Naive thymus-derived CD8-positive, alpha-beta T cell (primary cell): ENCODE results near the gene GRIA1. TPM values are rescaled to one million over a fixed set of nuclear protein-coding genes. Genes with fewer than 3 reads are reported as not detected.

Source experiments
- ATAC-seq, 2 donors: fragments of 150-1000 bp; cut with Tn5 transposase in 1 of 2; sonication (Bioruptor Pico), chemical (Tn5 transposase) in 1 of 2; 1 replicate in 1 of 2; 2 replicates in 1 of 2; pipeline ENCODE4 v1.10.0; 2021; ENCODE audit warnings: mild to moderate bottlenecking in 2 of 2, moderate library complexity in 2 of 2
- POLR2A ChIA-PET: fragments of 350-600 bp; sonication (Branson Sonifier 250); formaldehyde crosslinking; loops from one replicate; lab custom pipeline; 2021; ENCODE audit warnings: antibody characterized with exemption; lab: Charles Lee
- DNase-seq, 10 donors: peaks; one replicate each; pipeline versions ENCODE4 v3.0.0 to v3.0.0-alpha.2; 2020 to 2022
- H3K27ac Mint-ChIP-seq, 10 donors: one replicate each; pipeline ENCODE4 v1.8.0; 2020 to 2022; ENCODE audit warnings: mild to moderate bottlenecking in 10 of 10, mixed read lengths in 10 of 10, moderate library complexity in 4 of 10, inconsistent platforms in 1 of 10
- H3K27me3 Mint-ChIP-seq, 5 donors: one replicate each; pipeline ENCODE4 v1.8.0; 2021 to 2022; ENCODE audit warnings: mixed read lengths in 5 of 5
- H3K36me3 Mint-ChIP-seq, 3 donors: one replicate each; pipeline ENCODE4 v1.8.0; 2020 to 2022; ENCODE audit warnings: mixed read lengths in 3 of 3, mild to moderate bottlenecking in 2 of 3, inconsistent platforms in 1 of 3
- H3K4me1 Mint-ChIP-seq, 4 donors: one replicate each; pipeline ENCODE4 v1.8.0; 2021 to 2022; ENCODE audit warnings: mixed read lengths in 4 of 4
- H3K4me3 Mint-ChIP-seq, 10 donors: one replicate each; pipeline ENCODE4 v1.8.0; 2020 to 2022; ENCODE audit warnings: mild to moderate bottlenecking in 10 of 10, mixed read lengths in 10 of 10, moderate library complexity in 6 of 10, inconsistent platforms in 1 of 10
- H3K9me3 Mint-ChIP-seq, 9 donors: one replicate each; pipeline ENCODE4 v1.8.0; 2020 to 2022; ENCODE audit warnings: mixed read lengths in 9 of 9, mild to moderate bottlenecking in 3 of 9, inconsistent platforms in 1 of 9, moderate library complexity in 1 of 9
- polyA plus RNA-seq, 3 donors: library from polyadenylated mRNA; unstranded; fragments of 300-500 nt; fragmentation: Illumina TruSeq; gene quantifications; one replicate each; pipeline ENCODE4 v1.2.3, GENCODE V29; 2021
- total RNA-seq, 8 experiments: library from RNA in 2 of 8; stranded (reverse) in 2 of 8; gene quantifications; one replicate each; pipeline ENCODE4 v1.2.3 and lab custom pipeline; 2021 to 2026

The GRIA1 gene
- total and polyA plus RNA-seq, 5 experiments from 2014 or later: not detected

- POLR2A ChIA-PET: no interaction called here
- H3K27me3 Mint-ChIP-seq: peaks cover 0 to 8% (median 2%) of the 10 kb centered on the region in 5 donors
- H3K4me3 Mint-ChIP-seq: no peak overlapping the region
- peaks cover 0 to 27% (median 7%) of the 10 kb centered on the region in 9 donors for H3K9me3 Mint-ChIP-seq
- H3K27ac Mint-ChIP-seq: no peak overlapping the region
- ATAC-seq: no peak
- no peak for DNase-seq
- no peaks in the 10 kb centered on the region for H3K36me3 Mint-ChIP-seq
- H3K4me1 Mint-ChIP-seq: no peaks in the 10 kb centered on the region
Measured at GRCh38 chr5:153470736-153471135, 19.7 kb upstream of the GRIA1 start.

GRCh38 chr5:153476767-153477166 lies 13.7 kb upstream of the GRIA1 start:
- Mint-ChIP-seq H3K4me3 (no peak overlapping the region), H3K27ac (no peak overlapping the region), H3K36me3 (no peaks in the 10 kb centered on the region), H3K4me1 (no peaks in the 10 kb centered on the region), H3K27me3 (peaks cover 0 to 23% (median 11%) of the 10 kb centered on the region in 5 donors), H3K9me3 (peaks cover 0 to 29% (median 5%) of the 10 kb centered on the region in 9 donors)
- POLR2A ChIA-PET: no interaction called here
- no peak for DNase-seq
- no peak for ATAC-seq

GRCh38 chr5:153480401-153480800 lies 10.1 kb upstream of the GRIA1 start:
- H3K4me1 Mint-ChIP-seq: no peaks in the 10 kb centered on the region
- no peaks in the 10 kb centered on the region for H3K36me3 Mint-ChIP-seq
- POLR2A ChIA-PET: no interaction called here
- H3K4me3 Mint-ChIP-seq: no peak overlapping the region
- peaks cover 0 to 30% (median 14%) of the 10 kb centered on the region in 5 donors for H3K27me3 Mint-ChIP-seq
- ATAC-seq: no peak
- peaks cover 0 to 11% (median 2%) of the 10 kb centered on the region in 9 donors for H3K9me3 Mint-ChIP-seq
- no peak overlapping the region for H3K27ac Mint-ChIP-seq
- DNase-seq: no peak

- DNase-seq: no peak
- no peak overlapping the region for H3K27ac Mint-ChIP-seq
- POLR2A ChIA-PET: no interaction called here
- no peak for ATAC-seq
- peaks cover 4 to 22% (median 15%) of the 10 kb centered on the region in 5 donors for H3K27me3 Mint-ChIP-seq
- no peaks in the 10 kb centered on the region for H3K36me3 Mint-ChIP-seq
- no peaks in the 10 kb centered on the region for H3K4me1 Mint-ChIP-seq
- H3K4me3 Mint-ChIP-seq: no peak overlapping the region
- H3K9me3 Mint-ChIP-seq: peaks cover 0 to 11% (median 0%) of the 10 kb centered on the region in 9 donors
Measured at GRCh38 chr5:153483482-153483881, 7.0 kb upstream of the GRIA1 start.

- DNase-seq: no peak
- POLR2A ChIA-PET: no interaction called here
- H3K27me3 Mint-ChIP-seq: peaks cover 8 to 34% (median 26%) of the 10 kb centered on the region in 5 donors
- no peak overlapping the region for H3K27ac Mint-ChIP-seq
- peaks cover 0 to 2% (median 0%) of the 10 kb centered on the region in 4 donors for H3K4me1 Mint-ChIP-seq
- no peaks in the 10 kb centered on the region for H3K36me3 Mint-ChIP-seq
- no peak overlapping the region for H3K4me3 Mint-ChIP-seq
- H3K9me3 Mint-ChIP-seq: peaks cover 0 to 11% (median 0%) of the 10 kb centered on the region in 9 donors
- no peak for ATAC-seq
Measured at GRCh38 chr5:153485641-153486040, 4.8 kb upstream of the GRIA1 start.

- ATAC-seq (no peak), DNase-seq (no peak)
- peaks cover 0 to 2% (median 0%) of the 10 kb centered on the region in 4 donors for H3K4me1 Mint-ChIP-seq
- H3K36me3 Mint-ChIP-seq: no peaks in the 10 kb centered on the region
- POLR2A ChIA-PET: no interaction called here
- H3K4me3 Mint-ChIP-seq: no peak overlapping the region
- peaks cover 17 to 46% (median 36%) of the 10 kb centered on the region in 5 donors for H3K27me3 Mint-ChIP-seq
- peaks cover 0 to 11% (median under 1%) of the 10 kb centered on the region in 9 donors for H3K9me3 Mint-ChIP-seq
- no peak overlapping the region for H3K27ac Mint-ChIP-seq
Measured at GRCh38 chr5:153486771-153487170, 3.7 kb upstream of the GRIA1 start.

DNA sequence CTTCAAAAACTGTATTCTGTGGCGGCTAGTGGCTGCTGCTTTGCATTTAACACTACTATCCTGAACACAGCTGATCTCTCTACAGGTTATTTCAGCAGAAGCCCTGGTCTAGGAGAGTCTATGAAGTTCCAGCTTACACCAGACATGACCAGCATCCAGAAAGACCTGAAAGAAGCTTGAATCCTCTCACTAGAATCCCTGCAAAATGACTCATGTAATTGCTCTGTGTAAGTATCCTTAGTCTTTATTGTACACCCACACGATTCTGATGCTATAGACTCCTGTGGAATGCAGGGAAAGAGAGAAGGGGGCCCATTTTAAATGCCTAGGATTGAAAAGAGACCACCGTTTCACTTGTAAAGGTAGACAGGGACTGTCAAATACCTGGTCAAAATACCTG lies 859 bp upstream of the GRIA1 start:
- Mint-ChIP-seq H3K4me3 (no peak overlapping the region), H3K9me3 (peaks cover 0 to 7% (median 0%) of the 10 kb centered on the region in 9 donors), H3K36me3 (no peaks in the 10 kb centered on the region), H3K27me3 (peaks cover 26 to 54% (median 40%) of the 10 kb centered on the region in 5 donors), H3K27ac (no peak overlapping the region), H3K4me1 (peaks cover 0 to 2% (median 0%) of the 10 kb centered on the region in 4 donors)
- POLR2A ChIA-PET: no interaction called here
- ATAC-seq (no peak), DNase-seq (no peak)

- peaks cover 0 to 2% (median 0%) of the 10 kb centered on the region in 4 donors for H3K4me1 Mint-ChIP-seq
- peaks cover 26 to 52% (median 35%) of the 10 kb centered on the region in 5 donors for H3K27me3 Mint-ChIP-seq
- POLR2A ChIA-PET: no interaction called here
- DNase-seq (no peak), ATAC-seq (no peak)
- no peak overlapping the region for H3K27ac Mint-ChIP-seq
- H3K36me3 Mint-ChIP-seq: no peaks in the 10 kb centered on the region
- H3K9me3 Mint-ChIP-seq: peaks cover 0 to 2% (median 0%) of the 10 kb centered on the region in 9 donors
- no peak overlapping the region for H3K4me3 Mint-ChIP-seq
Measured at GRCh38 chr5:153491038-153491744, 721 bp downstream of the GRIA1 start.

- Mint-ChIP-seq H3K27me3 (peaks cover 26 to 52% (median 34%) of the 10 kb centered on the region in 5 donors), H3K4me1 (peaks cover 0 to 2% (median 0%) of the 10 kb centered on the region in 4 donors), H3K9me3 (peaks cover 0 to 2% (median 0%) of the 10 kb centered on the region in 9 donors), H3K27ac (no peak overlapping the region), H3K4me3 (no peak overlapping the region), H3K36me3 (no peaks in the 10 kb centered on the region)
- ATAC-seq (no peak), DNase-seq (no peak)
- POLR2A ChIA-PET: no interaction called here
Measured at GRCh38 chr5:153491856-153492255, 1.4 kb downstream of the GRIA1 start.

GRCh38 chr5:153496835-153497234 lies 6.4 kb downstream of the GRIA1 start:
- POLR2A ChIA-PET: no interaction called here
- H3K36me3 Mint-ChIP-seq: no peaks in the 10 kb centered on the region
- no peak overlapping the region for H3K27ac Mint-ChIP-seq
- H3K4me3 Mint-ChIP-seq: no peak overlapping the region
- no peaks in the 10 kb centered on the region for H3K4me1 Mint-ChIP-seq
- peaks cover 5 to 18% (median 8%) of the 10 kb centered on the region in 5 donors for H3K27me3 Mint-ChIP-seq
- ATAC-seq: no peak
- peaks cover 0 to 2% (median 0%) of the 10 kb centered on the region in 9 donors for H3K9me3 Mint-ChIP-seq
- no peak for DNase-seq

DNA sequence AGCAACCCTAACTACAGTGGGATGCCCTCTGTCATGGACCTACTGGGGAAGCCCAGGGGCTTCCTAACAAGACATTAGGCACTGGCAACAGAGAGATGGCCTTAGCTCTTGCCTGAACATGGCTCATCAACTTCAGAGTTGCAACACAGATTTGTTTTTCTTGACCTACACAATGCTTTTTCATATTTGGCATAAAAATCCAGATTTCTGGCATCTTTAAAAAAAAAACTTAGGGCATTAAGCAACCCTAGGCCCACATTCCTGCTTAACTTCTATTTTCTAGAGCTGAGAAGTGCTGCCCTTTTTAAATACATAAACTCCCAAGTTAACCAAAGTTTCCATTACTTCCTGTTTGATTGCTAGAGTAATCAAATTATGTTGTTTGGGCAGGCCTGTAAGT lies 8.0 kb downstream of the GRIA1 start:
- H3K36me3 Mint-ChIP-seq: no peaks in the 10 kb centered on the region
- POLR2A ChIA-PET: no interaction called here
- no peak for DNase-seq
- peaks cover 0 to 3% (median 0%) of the 10 kb centered on the region in 9 donors for H3K9me3 Mint-ChIP-seq
- no peaks in the 10 kb centered on the region for H3K4me1 Mint-ChIP-seq
- no peak overlapping the region for H3K4me3 Mint-ChIP-seq
- no peak overlapping the region for H3K27ac Mint-ChIP-seq
- peaks cover 0 to 5% (median 2%) of the 10 kb centered on the region in 5 donors for H3K27me3 Mint-ChIP-seq
- ATAC-seq: no peak

- POLR2A ChIA-PET: no interaction called here
- ATAC-seq (no peak), DNase-seq (no peak)
- H3K4me3 Mint-ChIP-seq: no peak overlapping the region
- H3K4me1 Mint-ChIP-seq: no peaks in the 10 kb centered on the region
- H3K9me3 Mint-ChIP-seq: peaks cover 0 to 3% (median 0%) of the 10 kb centered on the region in 9 donors
- no peaks in the 10 kb centered on the region for H3K36me3 Mint-ChIP-seq
- peaks cover 0 to 2% (median 0%) of the 10 kb centered on the region in 5 donors for H3K27me3 Mint-ChIP-seq
- no peak overlapping the region for H3K27ac Mint-ChIP-seq
Measured at GRCh38 chr5:153500178-153500577, 9.7 kb downstream of the GRIA1 start.

GRCh38 chr5:153504726-153505125 lies 14.3 kb downstream of the GRIA1 start:
- H3K27me3 Mint-ChIP-seq: peaks cover 0 to 3% (median 2%) of the 10 kb centered on the region in 5 donors
- POLR2A ChIA-PET: no interaction called here
- peaks cover 0 to 19% (median 2%) of the 10 kb centered on the region in 9 donors for H3K9me3 Mint-ChIP-seq
- DNase-seq: no peak
- H3K36me3 Mint-ChIP-seq: no peaks in the 10 kb centered on the region
- H3K27ac Mint-ChIP-seq: no peak overlapping the region
- no peaks in the 10 kb centered on the region for H3K4me1 Mint-ChIP-seq
- no peak overlapping the region for H3K4me3 Mint-ChIP-seq
- ATAC-seq: no peak
